Ishikawa (cell line): Measurements from ENCODE around the gene STYK1.

Source experiments
- CEBPB ChIP-seq: IDR thresholded peaks from 2 replicates; pipeline ENCODE4 v1.6.1; 2012
- CREB1 ChIP-seq: IDR thresholded peaks from 2 replicates; pipeline ENCODE4 v1.6.1; 2012; ENCODE audit warnings: low read depth
- EGR1 ChIP-seq: IDR thresholded peaks from 2 replicates; pipeline ENCODE4 v1.6.1; 2012
- EP300 ChIP-seq: IDR thresholded peaks from 2 replicates; pipeline ENCODE4 v1.6.1; 2012; ENCODE audit warnings: borderline replicate concordance
- FOXM1 ChIP-seq: IDR thresholded peaks from 2 replicates; pipeline ENCODE4 v1.6.1; 2012; ENCODE audit warnings: low read depth, borderline replicate concordance
- NFIC ChIP-seq: IDR thresholded peaks from 2 replicates; pipeline ENCODE4 v1.6.1; 2012
- RAD21 ChIP-seq: IDR thresholded peaks from 2 replicates; pipeline ENCODE4 v1.6.1; 2012; ENCODE audit warnings: low read depth
- TAF1 ChIP-seq: IDR thresholded peaks from 2 replicates; pipeline ENCODE4 v1.6.1; 2012; ENCODE audit warnings: low read depth, mild to moderate bottlenecking
- TCF12 ChIP-seq: IDR thresholded peaks from 2 replicates; pipeline ENCODE4 v1.6.1; 2012; ENCODE audit warnings: low read depth
- TEAD4 ChIP-seq: IDR thresholded peaks from 2 replicates; pipeline ENCODE4 v1.6.1; 2012
- YY1 ChIP-seq: IDR thresholded peaks from 2 replicates; pipeline ENCODE4 v1.6.1; 2012; ENCODE audit warnings: low read depth
- ZBTB7A ChIP-seq: IDR thresholded peaks from 2 replicates; pipeline ENCODE4 v1.6.1; 2012; ENCODE audit warnings: low read depth
- TF ChIP-seq, protein P1 (sequence below): IDR thresholded peaks from 2 replicates; pipeline ENCODE4 v1.6.1; 2012
- TF ChIP-seq, protein P2 (sequence below): IDR thresholded peaks from 2 replicates; pipeline ENCODE4 v1.6.1; 2012
- TF ChIP-seq, protein P3 (sequence below): IDR thresholded peaks from 2 replicates; pipeline ENCODE4 v1.6.1; 2012; ENCODE audit warnings: low read depth, mild to moderate bottlenecking

The STYK1 gene

DNA sequence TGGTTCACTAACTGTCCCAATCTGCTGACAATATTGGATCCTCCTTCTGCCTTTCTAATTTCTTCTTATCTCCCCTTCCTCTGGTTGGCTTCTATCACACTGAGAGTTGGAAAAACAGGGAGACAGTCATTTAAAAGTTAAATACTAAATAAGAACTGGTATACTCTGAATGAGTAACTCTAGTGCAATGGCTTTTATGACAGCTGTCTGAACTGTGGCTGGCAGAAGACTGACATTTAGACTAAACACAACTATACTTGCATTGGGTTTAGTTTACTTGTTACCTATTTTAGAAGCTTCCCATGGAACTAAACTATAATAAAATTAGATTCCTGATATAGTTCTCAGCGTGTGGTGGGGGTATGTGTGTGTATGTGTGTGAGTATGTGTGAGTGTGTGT is 52.6 kb downstream of the STYK1 start:
- no peak for TF ChIP-seq EP300
- TF ChIP-seq NFIC, result no peak
- no peak for TF ChIP-seq RAD21
- TF ChIP-seq TCF12, result no peak
- TF ChIP-seq EGR1, result no peak
- no peak for TF ChIP-seq CREB1
- TF ChIP-seq, protein P1, sequence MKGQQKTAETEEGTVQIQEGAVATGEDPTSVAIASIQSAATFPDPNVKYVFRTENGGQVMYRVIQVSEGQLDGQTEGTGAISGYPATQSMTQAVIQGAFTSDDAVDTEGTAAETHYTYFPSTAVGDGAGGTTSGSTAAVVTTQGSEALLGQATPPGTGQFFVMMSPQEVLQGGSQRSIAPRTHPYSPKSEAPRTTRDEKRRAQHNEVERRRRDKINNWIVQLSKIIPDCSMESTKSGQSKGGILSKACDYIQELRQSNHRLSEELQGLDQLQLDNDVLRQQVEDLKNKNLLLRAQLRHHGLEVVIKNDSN, result no peak
- TF ChIP-seq YY1, result no peak
- TF ChIP-seq TAF1, result no peak
- TF ChIP-seq, protein P2, sequence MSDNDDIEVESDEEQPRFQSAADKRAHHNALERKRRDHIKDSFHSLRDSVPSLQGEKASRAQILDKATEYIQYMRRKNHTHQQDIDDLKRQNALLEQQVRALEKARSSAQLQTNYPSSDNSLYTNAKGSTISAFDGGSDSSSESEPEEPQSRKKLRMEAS, result no peak
- TF ChIP-seq ZBTB7A, result no peak
- no peak for TF ChIP-seq TEAD4
- no peak for TF ChIP-seq FOXM1
- TF ChIP-seq CEBPB, result no peak
- TF ChIP-seq, protein P3, sequence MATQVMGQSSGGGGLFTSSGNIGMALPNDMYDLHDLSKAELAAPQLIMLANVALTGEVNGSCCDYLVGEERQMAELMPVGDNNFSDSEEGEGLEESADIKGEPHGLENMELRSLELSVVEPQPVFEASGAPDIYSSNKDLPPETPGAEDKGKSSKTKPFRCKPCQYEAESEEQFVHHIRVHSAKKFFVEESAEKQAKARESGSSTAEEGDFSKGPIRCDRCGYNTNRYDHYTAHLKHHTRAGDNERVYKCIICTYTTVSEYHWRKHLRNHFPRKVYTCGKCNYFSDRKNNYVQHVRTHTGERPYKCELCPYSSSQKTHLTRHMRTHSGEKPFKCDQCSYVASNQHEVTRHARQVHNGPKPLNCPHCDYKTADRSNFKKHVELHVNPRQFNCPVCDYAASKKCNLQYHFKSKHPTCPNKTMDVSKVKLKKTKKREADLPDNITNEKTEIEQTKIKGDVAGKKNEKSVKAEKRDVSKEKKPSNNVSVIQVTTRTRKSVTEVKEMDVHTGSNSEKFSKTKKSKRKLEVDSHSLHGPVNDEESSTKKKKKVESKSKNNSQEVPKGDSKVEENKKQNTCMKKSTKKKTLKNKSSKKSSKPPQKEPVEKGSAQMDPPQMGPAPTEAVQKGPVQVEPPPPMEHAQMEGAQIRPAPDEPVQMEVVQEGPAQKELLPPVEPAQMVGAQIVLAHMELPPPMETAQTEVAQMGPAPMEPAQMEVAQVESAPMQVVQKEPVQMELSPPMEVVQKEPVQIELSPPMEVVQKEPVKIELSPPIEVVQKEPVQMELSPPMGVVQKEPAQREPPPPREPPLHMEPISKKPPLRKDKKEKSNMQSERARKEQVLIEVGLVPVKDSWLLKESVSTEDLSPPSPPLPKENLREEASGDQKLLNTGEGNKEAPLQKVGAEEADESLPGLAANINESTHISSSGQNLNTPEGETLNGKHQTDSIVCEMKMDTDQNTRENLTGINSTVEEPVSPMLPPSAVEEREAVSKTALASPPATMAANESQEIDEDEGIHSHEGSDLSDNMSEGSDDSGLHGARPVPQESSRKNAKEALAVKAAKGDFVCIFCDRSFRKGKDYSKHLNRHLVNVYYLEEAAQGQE, result no peak

DNA sequence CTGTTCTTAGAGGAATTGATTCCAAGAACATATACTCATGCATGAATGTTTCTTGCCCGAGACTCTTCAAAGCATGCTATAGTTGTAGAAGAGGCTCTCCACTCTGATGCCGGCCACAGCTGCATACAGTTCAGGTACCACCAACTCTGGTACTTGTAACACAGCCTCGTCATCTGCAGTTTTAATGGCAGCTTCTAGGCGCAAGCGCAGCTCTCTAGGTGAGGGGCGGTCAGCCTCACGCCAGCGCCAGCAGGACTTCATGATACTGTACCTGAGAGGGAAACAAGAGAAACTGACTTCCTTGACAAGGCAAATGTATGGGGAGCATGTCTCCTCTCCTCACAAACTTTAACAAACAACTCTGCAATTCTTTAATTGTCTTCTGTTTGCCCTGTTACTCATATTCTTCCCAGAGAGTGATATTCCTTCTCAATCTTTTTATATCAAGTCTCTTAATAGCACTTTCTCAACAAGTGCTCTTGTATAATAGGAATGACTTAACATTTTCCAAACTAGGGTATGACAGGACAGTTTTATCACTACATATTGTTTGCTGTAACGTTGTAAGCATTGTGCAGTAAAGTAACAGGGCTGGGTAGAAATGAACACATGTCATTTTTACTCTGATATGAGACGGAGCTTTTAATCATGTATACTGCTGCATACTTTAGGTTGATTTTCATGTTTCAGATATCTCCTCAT is 53.6 kb downstream of the STYK1 start:
- no peak for TF ChIP-seq RAD21

DNA sequence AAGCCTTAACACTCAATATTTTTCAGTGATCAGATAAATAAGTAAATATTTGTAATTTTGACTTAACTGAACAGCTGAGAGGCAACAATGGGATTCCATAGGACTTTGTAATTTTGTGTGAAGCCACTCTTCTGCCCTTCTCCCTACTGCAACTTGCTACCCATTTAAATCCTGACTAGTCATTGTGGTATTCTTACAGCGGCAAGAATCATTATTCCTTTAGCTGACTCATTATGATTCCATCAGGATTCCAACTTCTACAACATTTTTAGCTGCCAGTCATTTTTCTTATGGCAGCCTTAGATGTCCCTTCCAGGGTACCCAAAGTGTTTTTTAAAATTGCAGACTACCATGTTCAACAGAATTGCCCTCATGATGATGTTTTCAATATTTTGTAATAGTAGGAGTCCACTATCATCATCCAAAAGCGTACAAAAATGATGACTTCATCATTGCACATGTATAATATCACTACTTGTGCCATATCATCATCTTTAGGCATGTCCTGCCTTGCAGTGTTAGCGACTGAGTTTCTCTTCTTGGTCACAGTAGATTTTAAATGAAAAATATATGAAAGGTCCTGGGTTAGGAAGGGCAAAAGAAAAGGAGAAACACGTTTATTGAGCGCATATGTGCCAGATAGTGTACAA is 55.4 kb downstream of the STYK1 start:
- no peak for TF ChIP-seq TCF12
- no peak for TF ChIP-seq ZBTB7A
- TF ChIP-seq CEBPB, result no peak
- no peak for TF ChIP-seq CREB1
- TF ChIP-seq, protein P3, result no peak
- TF ChIP-seq TAF1, result no peak
- TF ChIP-seq RAD21, result no peak
- TF ChIP-seq TEAD4, result no peak
- no peak for TF ChIP-seq FOXM1
- TF ChIP-seq EGR1, result no peak
- TF ChIP-seq, protein P2, result no peak
- TF ChIP-seq, protein P1, result no peak
- no peak for TF ChIP-seq YY1
- TF ChIP-seq EP300, result no peak
- TF ChIP-seq NFIC, result no peak

DNA sequence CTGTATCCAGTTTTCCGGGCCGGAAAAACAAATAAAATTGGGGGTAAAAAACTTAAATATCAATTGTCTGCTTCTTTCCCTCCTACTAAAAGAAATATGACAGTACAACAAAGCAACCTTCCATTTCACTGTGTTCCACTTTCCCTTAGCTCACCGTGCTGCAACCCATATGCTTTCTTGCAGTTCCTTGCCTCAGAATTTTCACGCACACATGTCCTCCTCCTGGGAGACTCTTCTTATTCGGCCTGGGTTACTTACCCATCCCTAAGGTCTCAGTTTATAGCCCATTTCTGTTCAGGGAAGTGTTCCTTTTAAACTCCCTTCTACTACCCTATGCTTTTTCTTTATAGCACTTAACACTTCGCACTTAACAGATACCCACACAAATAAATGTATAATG is 56.0 kb downstream of the STYK1 start:
- no peak for TF ChIP-seq TCF12
- no peak for TF ChIP-seq RAD21
- TF ChIP-seq EP300, result no peak
- no peak for TF ChIP-seq NFIC
- TF ChIP-seq, protein P2, result no peak
- TF ChIP-seq CEBPB, result no peak
- no peak for TF ChIP-seq EGR1
- TF ChIP-seq FOXM1, result no peak
- TF ChIP-seq CREB1, result no peak
- no peak for TF ChIP-seq TAF1
- TF ChIP-seq, protein P3, result no peak
- TF ChIP-seq YY1, result no peak
